NCI-H1436 (cell line): Measurements from ENCODE around the gene PEMT.

ENCODE experiments used
- DNase-seq: peaks from one replicate; lab custom pipeline; 2025; lab: John Stamatoyannopoulos, UW

Gene PEMT

DNA sequence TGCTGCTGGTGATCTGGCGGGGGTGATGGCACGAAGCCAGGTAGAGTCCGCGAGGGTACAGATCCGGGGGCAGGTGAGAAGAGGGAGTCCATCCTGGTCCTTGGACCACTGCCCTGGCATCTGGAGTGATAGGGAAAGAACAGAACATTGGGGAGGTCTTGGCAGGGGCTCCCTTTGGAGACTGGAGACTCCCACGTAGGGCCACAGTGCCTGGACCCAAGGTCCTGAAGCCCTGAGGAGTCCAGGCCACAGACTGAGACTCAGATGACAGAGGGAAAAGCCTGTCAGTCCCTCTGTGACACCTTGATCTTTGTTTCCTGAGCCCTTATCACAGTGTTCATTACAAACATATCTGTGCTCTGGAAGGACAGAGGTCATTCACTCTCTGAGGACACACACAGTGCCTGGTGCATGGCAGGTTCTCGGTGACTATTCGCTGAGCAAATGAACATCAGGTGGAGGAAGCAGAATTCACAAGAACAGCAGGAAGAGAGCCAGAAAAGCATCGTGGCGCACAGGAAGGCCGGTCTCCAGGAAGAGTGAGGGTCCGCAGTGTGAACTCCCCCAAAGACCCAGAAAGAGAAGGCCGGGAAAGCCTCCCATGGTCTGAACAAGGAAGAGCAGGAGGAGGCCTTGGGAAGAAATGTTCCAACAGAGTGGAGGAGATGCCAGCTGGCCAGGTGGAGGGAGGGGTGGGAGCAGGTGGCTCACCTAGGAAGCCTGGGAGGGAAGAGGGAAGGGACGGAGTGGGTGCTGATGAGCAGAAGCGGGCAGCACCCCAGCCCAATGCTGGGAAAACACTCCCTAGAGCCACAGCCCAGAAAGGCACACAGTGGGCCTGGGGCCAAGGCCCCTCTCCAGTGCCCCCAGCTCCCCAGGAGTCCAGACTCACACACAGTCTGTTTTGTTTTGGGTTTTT lies 20.5 kb downstream of the PEMT start:
- no peak for DNase-seq

DNA sequence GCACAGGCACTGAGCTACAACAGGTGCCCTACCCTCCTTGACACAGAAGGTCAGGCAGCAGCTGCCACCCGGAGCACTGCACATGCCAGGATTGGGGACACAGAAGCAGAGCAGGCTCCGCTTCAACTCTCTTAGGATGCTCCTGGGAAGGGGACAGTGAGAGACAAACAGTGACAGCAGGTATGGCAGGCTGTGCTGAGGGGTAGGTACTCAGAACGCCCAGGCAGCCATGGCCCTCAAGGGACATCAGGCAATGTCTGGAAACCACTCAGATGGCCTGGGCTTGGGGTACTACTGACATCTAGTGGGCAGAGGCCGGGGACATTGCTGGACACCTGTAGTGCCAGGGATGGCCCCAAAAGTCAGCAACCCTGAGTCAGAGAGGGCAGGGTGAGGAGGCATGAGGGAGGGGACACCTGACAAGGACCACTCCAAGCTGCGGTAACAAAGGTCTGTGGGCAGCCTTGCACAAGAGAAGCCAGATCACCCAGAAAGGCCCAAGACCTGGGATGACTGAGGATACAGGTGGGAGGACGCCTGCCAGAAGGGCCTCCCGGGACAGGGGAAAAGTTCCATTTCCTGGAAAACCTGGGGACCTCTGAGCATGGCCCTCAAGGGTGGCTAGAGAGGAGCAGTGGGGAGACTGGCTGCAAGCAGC lies 21.2 kb downstream of the PEMT start:
- DNase-seq, result peak; percentile 66

DNA sequence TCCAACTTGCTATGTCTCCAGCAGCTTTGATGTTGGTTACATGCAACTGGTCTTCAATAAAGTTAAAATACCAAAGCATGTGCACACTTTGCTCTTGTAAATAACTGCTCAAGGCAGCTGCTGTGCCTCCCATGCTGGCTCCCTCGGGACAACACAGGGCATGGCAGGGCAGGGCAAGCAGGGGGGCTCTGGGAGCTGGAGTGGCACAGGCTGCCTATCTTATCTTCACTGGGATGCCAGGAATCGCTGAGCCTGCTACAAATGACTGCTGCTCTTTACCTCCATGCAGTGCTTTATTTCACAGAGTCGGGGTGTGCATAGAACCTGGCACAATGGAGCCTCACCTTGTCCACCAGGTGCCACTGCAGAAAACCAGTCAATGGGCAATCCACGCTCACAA lies 21.8 kb downstream of the PEMT start:
- no peak for DNase-seq

DNA sequence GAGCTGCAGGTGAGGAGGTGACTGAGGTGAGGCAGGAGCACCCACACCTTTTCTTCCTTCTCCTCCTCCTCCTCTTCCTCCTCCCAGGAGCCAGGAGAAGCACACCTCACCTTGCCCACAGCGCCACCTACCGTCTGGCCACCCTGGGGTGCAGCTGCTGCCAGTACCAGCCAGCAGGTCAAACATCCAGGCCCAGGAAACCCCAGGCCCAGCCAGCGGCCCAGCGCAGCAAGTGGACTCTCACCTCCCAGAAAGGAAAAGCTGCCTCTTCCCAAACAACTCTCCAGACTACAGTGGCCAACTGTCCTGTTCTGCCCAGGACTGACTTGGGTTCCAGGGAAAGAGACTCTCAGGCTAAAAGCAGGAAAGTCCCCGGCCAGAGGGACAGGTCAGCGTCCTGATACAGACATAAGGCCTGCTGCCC lies 22.7 kb downstream of the PEMT start:
- peak; percentile 59 for DNase-seq

DNA sequence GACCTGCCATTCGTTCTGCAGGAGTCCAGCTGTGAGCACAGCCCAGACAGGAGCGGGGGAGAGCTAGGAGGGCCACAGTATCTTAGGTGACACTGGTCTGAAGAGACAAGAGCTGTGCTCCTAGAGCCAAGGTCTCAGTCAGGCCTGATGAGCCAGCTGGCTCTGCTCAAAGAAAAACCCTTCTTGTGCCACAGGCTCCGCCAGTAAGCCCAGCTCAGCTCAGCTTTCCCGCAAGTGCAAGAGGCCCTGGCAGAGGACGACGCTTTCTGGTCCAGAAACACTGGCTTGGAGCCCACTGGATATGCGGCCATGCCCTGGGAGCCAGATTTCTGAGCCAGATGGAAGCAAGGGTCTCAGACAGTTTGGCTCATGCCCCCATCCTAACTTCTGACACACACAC lies 23.9 kb downstream of the PEMT start:
- no peak for DNase-seq

DNA sequence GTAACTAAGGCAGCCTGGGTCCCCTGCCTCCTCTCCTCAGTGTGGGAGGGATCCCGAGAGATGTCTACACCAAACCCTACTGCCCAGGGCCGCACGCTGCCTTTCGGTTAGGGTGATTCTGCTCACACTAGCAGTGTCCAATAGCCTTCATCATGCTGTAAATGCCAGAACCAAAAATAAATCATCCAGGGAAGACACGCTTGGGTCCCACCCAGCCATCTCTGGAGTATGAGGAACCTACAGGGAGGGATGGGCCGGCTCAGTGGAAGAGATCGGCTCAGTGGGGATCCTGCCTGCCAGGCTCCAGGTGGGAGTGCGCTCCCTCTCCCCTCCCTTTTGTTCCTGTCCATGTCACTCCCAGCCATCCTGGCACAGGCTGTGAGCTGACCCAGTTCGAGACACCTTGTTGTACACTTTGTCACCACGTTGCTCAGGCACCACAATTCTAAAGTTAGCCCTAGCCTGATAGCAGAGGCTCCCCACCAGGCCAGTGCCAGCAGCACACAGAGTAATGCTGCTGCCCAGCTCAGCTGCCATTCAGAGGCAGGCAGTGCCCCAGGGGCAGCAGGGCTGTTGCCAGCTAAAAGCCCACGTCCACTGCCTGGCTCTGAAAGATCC lies 24.5 kb downstream of the PEMT start:
- DNase-seq, result no peak

DNA sequence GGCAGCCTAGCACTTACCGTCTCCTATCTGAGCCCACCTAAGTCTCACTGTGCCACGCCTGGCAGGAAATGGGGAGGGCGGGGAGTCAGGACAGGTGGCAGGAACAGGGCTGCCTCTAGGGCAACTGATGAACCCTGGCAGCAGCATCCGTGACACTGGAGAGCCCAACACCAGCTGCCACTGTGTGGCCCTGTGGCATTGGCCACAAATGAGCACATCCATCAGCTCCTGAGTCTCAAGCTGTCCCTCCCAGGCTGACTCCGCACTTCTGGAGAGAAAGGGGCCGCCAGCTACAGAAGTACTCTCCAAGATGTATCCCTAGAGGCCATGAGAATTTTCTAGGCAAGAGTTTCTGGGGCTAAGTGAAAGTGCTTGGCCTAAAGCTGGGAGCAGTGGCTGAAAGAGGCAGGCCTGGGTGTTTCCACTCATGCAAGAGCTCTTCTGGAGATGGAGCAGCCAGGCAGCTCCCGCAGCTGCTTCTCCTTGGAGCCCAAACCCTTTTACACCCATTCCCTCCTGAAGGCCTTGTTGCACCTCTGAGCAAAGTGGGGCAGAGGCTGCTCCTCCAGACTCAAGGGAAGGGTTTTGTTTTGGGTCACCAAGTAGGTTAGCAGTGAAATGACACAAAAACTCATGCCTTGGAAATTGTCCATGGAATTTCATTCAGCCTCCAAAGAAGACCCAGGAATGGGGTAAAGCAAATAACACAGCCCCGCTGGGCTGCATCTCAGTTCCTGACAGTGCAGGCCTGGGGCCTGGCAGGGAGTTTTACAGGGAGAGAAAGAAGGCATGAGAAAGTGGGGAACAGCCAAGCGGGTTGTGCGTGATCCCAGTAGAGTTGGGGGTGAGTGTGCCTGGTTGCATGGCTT lies 25.8 kb downstream of the PEMT start:
- no peak for DNase-seq

DNA sequence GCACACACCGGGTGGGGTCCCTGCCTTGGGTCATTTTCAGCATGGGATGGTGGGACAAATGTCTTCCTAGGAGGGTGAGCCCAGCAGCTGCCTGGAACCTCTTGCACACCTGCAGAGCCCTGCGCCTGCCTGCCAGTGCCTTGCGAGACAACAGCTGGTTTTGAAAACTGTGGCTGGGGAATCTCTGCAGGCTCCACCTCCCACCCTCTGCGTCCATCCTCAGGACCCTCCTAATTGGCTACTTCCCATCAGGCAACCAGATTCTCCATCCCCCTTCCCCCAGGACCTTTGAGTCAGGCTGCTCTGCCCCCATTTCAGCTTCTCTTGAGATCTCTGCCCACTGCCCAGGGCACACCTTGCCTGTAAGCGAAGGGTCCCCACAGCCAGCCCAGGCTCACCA lies 26.6 kb downstream of the PEMT start:
- DNase-seq, result no peak

DNA sequence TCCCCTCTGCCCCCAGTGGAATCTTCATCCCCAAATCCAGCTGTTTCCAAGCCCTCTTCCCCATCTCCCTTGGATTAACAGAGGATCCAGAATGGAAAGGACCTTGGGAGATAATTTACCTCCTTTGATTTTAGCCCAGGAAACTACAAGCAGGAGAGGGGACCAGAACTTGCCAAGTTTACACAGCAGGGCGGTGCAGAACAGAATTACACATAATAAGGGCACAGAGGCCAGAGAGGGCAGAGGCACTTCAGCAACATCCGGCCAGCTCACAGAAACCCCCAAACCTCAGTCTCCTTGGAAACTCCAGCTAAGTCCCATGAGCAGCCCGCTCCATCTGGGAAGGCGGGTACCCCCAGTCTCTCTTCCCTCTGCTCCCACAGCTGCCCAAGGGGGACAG lies 27.2 kb downstream of the PEMT start:
- DNase-seq, result no peak

DNA sequence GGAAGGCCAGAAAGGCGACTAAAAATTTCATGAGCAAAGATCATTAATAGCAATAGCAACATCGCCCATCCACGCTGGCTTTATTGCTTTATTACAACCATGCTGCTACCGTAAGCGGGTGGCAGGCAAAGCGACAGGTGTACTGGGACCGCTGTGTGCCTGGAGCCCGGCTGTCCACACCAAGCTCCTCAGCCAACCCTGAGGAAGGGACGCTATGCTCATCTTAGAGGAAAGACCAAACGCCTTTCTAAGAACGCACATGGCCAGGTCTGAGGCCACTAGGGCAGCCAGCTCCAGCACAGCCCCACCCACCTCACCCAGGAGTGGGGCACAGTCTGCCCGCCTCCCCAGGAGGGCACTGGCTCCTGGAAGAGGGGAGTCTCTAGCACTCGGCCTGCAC lies 28.0 kb downstream of the PEMT start:
- no peak for DNase-seq

DNA sequence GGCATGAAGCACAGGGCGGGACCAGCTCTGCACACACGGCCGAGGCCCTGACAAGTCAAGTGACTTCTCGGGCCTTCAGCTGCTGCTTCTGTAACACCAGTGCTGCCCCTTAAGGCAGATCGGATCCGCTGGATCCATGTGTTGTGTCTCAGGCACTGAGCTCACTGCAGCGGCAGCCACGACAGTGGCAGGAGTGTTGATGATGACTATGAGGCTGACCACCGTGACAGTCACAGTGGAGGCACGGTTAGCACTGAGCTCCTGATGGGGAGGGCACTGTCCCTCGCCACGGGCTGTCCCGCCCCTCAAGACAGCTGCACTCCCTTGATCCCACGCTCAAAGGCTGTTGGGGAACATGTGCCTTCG lies 29.4 kb downstream of the PEMT start:
- DNase-seq, result no peak

DNA sequence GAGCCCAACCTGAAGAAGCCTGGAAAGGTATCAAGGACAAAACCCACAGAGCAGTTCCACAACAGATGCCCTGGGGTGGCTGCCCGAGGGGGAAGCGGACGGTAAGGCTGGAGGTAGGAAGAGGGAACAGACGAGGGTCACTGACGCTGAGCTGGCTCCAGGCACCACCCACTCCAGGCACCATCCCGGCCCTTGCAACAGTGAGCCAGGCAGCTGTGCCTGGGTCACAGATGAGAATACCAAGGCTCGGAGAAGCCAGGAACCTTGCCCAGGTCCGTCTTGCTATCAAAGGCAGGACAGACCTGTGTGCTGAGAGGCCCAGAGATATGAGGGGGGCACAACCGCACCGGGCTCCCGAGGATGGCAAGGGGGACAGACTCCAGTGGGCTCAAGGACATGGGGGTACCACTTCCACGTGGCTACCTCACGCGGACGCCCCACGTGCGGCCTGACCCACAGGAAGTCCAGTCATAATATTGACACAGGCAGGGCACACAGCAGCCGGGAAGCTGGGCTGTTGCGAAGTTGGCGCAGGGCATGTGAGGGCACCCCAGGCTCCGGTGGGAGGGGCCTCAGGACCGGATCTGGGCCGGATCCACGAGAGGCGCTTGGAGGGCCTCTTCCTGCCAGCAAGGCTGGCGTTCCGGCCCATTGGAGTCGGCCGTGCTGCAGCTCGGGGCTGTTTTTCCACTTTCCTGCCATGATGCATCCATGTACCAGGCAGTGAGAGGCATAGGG lies 29.9 kb downstream of the PEMT start:
- no peak for DNase-seq

DNA sequence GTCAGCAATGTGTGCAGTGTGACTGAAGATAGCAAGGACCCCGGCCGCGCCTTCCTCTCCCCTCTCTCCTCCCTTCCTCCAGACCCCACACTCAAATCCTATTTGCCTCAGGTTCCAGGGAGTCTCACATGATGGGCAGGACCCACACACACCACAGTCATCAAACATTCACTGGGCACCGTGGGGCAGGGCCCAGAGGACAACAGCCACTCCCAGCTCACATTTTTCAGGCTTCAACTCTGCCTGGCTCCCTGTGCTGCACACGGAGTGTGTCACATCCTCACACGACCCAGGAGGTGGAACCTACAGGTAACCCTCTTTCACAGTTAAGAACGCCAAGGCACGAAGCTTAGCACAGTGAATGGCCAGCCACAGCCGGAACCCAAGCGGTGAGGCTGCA lies 30.5 kb downstream of the PEMT start:
- DNase-seq, result no peak

DNA sequence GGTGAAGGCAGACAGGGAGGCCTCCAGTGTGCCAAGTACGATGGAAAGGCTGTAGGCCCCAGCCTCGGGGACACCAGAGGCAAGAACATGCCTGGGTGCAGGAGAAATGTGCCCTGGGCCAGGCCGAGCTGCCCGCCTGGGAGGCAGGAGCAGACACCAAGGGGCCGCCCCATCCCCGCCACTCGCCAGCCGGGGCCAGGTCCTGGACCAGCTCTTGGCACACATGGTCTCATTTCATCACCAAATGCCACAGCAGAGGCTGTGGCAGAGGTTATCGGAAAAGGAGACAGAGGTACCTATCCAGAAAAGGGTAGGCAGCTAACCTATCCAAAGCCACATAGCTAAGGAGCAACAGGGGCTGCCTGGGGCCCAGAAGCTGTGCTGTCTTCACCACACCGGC lies 31.3 kb downstream of the PEMT start:
- DNase-seq, result no peak

DNA sequence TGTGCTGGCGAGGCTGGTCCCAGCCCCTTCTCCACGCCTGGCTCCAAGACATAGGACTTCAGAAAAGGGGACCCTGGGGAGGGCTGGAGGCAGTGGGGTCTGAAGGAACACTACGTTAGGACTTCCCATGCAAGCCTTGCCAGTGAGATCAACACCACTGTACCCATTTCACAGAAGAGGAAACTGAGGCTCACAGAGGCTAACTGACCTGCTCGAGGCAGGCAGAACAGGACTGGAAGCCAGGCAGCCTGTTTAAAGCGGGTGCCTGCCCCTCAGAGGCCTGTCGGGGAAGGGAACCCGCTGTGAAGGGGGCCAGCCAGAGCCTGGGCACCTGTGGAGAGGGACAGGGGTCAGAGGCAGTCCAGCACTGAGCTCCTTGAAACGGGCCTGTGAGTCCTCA lies 32.3 kb downstream of the PEMT start:
- DNase-seq, result no peak

DNA sequence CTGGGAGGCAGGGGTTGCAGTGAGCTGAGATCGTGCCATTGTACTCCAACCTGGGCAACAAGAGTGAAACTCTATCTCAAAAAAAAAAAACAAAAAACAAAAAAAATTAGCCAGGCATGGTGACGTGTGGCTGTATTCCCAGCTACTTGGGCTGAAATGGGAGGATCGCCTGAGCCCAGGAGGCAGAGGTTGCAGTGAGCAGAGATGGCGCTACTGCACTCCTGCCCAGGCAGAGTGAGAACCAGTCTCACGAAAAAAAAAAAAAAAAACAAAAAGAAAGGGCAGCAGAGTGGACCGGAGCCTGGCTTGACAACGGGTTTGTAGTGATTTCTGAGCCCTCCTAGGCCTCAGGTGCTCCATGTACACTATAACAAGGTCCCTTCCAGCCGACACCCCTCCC lies 33.1 kb downstream of the PEMT start:
- no peak for DNase-seq

DNA sequence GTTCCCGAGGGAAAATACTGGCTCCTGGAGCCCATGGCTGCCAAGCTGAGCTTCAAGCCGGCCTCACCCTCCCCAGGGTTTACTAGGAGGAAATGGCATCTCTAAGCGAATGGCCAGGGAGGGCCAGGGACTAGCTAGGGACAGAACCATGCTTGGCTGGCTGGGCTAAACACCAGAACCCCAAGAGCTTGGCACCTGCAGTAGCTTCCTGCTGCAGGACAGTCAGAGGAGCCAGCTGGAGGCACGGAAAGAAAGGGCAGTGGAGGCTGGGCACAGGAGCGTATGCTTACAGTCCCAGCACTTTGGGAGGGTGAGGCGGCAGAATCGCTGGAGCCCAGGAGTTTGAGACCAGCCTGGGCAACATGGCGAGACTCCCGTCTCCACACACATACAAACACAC lies 33.7 kb downstream of the PEMT start:
- no peak for DNase-seq

DNA sequence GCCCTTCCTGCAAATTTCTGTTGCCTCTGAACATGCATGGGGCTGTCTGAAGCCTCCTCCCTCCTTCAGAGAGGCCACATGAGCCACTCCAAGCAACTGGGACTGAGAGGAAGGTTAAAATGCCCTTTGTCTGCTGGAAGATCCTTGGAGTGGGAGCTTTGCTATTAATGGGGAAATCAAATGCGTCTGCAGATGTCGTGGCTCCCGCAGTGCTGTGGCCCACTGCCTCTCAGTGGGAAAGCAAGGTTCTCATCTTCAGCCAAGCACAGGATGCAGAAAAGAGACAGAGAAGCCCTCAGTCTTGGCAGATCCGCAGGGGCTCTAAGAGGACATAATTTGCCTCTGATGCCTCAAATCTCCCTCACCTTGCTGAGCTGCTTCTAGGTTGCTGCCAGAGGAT lies 34.8 kb downstream of the PEMT start:
- no peak for DNase-seq

DNA sequence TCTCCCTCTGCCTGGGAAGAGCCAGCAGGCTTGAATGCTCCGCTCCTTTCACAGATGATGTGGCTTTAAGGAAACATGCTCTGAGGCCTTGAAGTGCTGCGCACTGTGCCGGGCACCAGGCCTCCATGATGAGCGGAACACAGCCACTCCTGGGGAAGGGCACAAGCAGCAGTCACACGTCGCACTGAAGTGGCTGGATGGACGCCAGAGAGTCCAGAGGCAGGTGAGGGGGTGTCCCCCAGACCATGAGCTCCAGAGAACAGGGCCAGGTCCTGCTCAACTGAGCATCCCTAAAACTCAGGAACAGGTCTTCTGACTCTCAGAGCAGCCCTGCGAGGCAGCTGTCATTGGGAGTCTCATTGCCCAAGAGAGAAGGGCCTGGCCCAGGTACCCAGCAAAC lies 35.6 kb downstream of the PEMT start:
- no peak for DNase-seq

DNA sequence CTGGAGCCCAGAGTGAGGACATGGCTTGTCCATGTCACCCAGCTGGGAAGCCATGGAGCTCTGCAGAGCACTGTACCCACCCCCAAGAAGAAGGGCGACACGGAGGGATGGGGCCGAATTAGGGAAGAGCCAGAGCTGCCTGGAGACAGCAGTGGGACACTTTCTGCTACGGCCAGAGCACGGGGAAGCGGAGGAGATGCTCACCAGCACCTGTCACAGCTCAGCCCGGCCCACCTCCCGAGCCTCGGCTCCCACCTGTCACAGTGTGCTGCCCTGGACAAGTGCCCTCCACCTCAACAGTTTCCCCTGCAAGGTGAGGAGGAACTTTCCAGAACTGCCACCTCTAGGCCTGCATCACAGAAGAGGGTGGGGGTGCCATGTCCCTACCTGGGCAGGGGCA lies 36.4 kb downstream of the PEMT start:
- no peak for DNase-seq

DNA sequence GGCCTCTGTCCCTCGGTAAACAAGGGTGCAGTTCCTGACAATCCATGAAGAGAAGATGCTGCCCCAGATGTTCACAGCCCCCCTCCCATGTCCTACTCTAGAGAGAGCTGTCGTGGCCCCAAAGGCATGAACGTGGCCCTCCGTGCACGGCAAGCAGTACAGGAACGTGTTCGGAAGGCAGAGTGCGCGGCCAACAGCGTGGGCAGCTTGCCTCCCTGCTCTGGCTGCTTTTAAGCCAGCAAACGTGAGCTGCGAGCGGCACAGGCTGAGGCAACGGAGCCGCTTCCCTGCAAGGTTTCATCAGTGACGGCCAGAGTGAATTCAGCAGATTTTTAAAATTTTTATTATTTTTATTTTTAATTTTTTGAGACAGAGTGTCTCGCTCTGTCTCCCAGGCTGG lies 37.2 kb downstream of the PEMT start:
- DNase-seq, result no peak
